OCI-LY3 (cell line): ENCODE data around the gene ATP8B3.

Source experiments
- CTCF ChIP-seq: fragments of 200-600, 300-600 bp; sonication (generic); IDR thresholded peaks from 2 replicates; pipeline ENCODE4 v1.5.1; 2014; ENCODE audit warnings: antibody characterized with exemption, low read length, low read depth
- EZH2phosphoT487 ChIP-seq: fragments of 200-600 bp; shearing (Covaris generic); IDR thresholded peaks from 2 replicates; pipeline ENCODE4 v1.6.1; 2018; ENCODE audit warnings: antibody characterized with exemption, mixed run types, low read depth

- no peak for TF ChIP-seq CTCF
- no peak for TF ChIP-seq EZH2phosphoT487
These were observed 11.6 kb upstream of the ATP8B3 start for GRCh38 chr19:1823539-1824251.
